HG03196 (cell line): ENCODE measurements around the gene CYP4F22.
"Not testable (repeated sequence)": the region's sequence is repeated elsewhere in the genome, so short reads cannot be mapped to it uniquely, and the experiment has no call there.

Experiments used
- ATAC-seq: cut with Tn5 transposase; IDR thresholded peaks from one replicate; pipeline ENCODE4 v1.9.1; 2021; ENCODE audit not compliant: unreplicated experiment

Gene CYP4F22

DNA sequence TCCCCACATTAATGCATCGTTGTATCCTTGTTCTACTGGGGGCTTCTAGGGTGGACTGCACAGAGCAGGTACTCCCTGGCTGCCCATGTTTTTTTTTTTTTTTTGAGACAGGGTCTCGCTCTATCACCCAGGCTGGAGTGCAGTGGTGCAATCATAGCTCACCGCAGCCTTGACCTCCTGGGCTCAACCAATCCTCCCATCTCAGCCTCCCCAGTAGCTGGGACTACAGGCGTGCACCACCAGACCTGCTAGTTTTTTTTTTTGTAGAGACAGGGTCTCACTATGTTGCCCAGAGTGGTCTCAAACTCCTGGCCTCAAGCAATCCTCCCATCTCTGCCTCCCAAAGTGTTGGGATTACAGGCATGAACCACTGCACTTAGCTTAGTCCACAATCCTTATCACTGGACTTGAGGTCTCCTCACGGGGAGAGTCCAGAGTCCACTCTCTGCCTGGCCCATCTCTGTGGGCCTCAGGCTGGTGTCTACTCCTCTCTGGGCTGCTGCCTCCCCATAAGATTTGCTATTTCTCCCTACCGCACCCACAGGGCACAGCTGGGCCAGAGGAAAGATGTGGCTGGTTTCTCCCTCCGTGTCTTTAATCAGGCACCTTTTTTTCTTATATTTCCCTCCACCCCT, 56.3 kb downstream of the CYP4F22 start:
- ATAC-seq: no peak

DNA sequence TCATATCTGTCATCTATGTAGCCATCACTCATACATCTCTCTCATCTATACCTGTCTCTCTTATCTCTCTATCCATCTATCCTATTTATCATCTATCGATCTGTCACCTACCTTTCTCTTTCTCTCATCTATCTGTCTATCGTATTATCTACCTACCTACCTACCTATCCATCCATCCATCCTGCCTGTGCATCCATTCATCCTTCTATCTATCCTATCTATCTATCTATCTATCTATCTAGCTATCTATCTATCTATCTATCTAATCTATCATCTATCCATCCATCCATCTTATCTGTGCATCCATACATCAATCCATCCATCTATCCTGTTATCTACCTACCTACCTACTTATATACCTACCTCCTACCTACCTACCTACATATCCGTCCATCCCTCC, 62.1 kb downstream of the CYP4F22 start:
- no peak for ATAC-seq

DNA sequence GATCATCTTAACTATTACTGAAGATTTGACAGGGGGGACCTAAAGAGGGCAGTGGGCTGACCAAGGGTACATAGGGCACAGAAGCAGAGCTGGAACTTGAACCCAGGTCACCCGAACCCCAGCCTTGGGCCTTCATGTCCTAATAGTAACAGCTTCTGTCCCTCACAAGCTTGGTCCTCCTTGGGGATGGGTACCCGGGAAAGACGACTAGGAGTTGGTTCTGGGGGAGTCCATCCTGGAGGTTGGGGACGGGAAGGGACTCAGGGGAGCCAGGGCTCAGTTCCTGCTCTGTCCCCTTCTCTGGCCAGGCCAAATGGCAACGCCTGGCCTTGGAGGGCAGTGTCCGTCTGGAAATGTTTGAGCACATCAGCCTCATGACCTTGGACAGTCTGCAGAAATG, 67.1 kb downstream of the CYP4F22 start:
- no peak for ATAC-seq

DNA sequence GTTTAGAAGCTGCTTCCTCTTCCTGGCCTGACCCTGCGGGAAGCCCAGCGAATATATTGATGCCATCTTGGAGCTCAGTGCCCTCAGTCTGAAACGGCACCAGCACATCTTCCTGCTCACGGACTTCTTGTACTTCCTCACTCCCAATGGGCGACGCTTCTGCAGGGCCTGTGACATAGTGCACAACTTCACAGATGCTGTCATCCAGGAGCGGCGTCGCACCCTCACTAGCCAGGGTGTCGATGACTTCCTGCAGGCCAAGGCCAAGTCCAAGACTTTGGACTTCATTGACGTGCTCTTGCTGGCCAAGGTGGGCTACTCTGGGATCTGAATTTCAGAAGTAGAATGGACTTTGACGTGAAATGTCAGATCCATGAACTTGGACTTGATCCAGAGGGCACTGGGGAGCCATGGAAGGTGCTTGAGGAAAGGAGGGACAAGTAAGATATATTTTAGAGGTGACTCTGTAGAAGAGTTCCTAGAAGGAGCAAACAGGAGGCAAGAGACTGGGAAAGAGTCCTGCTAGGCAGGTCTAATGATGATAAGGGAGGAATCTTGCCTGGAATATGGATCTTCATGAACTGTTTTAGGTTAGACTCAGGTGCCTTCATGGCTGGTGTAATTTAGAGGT, 68.3 kb downstream of the CYP4F22 start:
- no peak for ATAC-seq

DNA sequence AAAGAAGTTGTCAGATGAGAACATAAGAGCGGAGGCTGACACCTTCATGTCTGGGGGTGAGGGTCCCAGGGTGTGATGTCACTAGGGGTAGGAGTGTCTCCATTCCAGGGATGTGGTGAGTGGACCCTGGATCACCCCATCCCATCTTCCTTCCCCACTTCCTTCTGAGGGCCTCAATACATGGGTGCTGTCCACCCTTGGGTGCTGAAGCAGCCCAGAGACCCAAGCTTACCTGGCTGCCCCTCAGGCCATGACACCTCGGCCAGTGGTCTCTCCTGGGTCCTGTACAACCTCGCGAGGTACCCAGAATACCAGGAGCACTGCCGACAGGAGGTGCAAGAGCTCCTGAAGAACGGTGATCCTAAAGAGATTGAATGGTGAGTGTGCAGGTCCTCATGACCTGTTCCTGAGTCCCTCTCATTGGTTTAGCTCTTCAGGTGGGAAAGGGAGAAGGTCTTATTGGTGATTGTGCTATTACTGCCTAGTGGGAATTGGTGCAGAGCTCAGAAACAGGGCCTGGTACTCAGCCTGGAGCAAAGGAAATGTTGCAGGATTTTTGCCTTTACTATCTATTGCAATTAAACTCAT, 69.0 kb downstream of the CYP4F22 start:
- ATAC-seq: no peak

DNA sequence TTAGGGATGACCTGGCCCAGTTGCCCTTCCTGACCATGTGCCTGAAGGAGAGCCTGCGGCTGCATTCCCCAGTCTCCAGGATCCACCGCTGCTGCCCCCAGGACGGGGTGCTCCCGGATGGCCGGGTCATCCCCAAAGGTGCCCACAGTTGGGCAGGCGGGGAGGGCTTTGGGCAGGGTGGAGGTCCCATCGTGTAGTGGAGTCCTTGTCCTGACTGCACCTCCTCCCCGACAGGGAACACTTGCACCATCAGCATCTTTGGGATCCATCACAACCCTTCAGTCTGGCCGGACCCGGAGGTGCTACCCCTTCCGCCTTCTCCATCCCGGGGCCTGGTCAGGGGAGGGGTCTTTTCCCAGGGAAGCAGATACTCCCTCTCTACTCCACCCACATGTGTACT, 75.0 kb downstream of the CYP4F22 start:
- ATAC-seq: no peak

DNA sequence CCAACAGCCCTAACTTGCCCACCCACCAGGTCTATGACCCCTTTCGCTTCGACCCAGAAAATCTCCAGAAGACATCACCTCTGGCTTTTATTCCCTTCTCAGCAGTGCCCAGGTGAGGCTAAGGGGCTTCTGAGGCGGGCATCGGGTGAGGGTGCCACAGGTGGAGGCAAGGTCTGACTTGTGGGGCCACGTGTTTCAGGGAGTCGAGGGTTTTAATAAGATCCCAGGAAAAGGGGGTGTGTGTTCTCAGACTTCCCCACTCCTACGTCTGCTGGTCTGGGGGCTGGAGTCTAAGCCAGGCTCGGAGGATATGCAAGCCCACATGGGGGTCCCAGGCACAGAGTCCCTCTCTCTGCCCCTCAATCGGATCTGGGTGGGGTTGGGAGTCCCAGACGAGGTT, 75.8 kb downstream of the CYP4F22 start:
- ATAC-seq: no peak

DNA sequence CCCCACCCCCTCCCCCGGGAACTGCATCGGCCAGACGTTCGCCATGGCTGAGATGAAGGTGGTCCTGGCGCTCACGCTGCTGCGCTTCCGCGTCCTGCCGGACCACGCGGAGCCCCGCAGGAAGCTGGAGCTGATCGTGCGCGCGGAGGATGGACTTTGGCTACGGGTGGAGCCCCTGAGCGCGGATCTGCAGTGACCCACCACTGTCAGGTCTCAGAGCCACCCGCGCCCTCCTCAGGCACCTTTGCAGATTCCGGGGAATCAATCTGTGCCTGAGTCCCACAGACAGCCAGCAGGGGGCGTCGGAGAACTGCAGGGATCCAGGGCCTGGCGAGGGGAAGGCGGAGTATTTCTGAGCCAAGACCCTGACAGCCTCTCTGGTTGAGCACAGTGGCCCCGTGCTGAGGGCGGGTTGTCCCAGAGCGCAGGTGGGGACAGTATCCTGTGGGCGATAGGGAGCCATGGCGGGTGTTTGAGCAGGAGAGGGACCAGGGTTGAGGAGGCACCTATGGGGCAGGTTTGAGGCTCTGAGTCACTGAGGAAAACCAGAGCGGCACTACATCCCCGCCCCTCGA, 76.3 kb downstream of the CYP4F22 start:
- ATAC-seq: no peak

DNA sequence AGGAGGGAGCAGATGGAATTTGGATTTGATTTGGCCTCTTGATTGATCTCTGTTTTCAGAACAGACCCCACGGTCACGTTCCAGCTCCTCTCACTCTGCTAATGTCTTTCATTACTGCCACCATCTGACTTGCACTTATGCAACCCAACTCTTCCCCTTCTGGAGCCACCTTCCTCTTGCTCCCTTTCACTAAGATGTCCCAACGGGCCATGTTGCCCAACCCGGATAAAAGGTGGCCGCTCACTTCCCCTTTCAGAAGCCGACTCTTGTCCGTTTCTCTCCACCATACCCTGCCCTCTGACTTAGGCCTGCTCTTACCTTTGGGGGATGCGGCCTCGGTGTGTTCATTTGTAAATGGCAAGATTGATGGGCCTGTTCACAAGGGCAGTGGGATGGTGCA, 79.3 kb downstream of the CYP4F22 start:
- no peak for ATAC-seq

DNA sequence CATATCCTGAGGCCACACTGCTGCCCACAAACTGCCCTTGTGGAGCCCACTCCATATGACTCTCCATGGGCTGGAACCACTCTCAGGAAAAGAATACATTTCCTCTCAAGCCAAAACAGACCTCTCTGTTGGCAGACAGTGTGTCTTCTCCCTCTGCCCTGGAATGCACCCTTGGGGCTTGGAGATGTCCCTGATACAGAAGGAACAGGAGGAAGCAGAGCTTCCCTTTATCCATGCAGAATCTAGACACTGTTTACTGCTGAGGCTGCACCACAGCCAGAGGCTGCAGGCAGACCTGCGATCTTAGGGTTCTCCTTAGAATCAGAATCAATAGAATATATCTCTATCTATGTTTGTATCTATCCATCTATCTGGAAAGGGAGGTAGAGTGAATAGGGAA, 79.9 kb downstream of the CYP4F22 start:
- ATAC-seq: no peak

DNA sequence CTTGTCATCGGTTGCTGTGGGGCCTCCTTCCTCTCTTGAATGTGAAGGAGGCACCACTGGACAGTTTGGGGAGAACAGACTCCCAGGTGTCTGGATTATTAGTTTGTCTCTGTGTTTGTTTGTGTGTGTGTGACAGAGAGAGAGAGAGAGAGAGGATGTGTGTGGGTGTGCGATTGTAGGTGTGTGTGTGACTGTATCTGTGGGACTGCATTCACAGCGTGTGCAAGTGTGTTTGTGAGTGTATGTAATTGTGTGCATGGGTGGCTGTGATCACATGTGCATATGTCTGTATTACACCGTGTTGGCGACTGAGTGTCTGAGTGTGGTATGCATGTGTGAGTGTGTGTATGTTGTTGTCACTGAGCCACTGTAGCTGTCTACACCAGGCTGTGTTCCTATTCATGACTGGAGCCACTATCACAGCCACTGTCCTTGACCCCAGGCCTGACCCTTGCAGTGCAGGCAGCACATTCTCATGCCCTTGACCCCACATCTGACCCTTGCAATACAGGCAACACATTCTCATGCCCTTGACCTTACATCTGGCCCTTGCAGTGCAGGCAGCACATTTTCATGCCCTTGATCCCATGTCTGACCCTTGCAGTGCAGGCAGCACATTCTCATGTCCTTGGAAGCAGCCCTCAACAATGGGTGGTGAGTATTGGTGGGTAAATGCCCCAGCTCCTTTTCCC, 81.6 kb downstream of the CYP4F22 start:
- no peak for ATAC-seq

DNA sequence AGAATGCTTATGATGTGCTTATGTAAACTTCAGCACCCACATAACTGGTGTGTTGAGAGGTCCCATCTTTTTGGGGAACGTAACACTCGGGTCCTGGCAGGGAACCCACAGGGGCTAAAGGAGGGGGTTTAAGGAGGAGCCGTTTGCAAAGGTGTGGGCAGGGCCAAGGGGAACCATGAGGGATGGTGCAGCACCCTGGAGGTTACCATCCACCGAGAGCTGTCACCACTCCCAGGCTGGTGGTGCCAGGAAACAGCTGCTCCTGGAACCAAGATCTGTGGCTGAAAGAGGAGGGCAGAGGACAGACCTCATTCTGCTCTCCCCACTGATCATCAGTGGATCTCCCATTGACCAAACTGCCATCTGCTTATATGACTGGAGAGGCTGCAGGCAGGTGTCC, 83.5 kb downstream of the CYP4F22 start:
- no peak for ATAC-seq

DNA sequence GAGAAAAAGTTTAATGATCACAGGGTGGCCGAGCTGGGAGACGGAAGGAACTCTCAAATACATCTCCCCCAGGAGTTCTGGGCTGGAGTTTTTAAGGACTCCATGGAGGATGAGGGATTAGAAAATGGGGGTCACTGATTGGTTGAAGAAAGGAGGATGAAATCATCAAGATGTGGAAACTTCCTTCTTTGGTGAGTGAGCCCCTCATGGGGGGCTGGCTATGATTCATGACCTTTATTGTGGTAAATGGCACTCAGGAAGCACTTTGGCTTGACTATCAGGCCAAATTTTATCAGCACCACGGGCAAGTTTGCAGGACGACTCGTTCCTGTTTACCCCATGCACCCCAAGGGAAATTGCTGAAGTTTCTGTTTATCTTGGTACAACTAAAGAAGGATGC, 84.2 kb downstream of the CYP4F22 start:
- ATAC-seq: not testable (repeated sequence)

DNA sequence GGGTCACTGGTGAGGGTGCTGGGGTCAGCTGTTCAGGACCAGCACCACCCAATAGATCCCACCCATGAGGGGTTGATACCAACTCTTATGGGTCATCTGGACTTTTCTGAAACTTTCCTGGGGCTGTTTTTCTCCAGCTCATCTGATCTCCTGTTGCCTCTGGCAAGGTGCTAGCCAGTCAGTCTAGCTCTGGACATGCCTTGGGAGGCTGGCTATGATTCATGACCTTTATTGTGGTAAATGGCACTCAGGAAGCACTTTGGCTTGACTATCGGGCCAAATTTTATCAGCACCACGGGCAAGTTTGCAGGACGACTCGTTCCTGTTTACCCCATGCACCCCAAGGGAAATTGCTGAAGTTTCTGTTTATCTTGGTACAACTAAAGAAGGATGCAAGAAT, 85.4 kb downstream of the CYP4F22 start:
- ATAC-seq: not testable (repeated sequence)

DNA sequence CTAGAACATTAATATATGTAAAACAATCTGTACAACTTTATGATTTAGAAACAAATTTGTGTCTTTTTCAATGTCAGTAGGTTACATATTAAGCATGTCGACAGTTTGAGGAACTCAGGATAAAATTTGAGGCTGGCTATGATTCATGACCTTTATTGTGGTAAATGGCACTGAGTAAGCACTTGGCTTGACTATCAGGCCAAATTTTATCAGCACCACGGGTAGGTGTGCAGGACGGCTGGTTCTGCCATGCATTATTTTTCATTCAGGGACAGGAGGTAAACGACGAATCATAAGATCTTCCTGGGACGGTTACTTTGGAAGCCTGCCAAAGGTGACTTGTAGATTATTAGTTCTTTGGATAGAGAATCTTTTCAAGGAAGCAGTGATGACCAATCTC, 86.7 kb downstream of the CYP4F22 start:
- no peak for ATAC-seq
